Panc1 (cell line): ENCODE results near the gene PAX5. TPM values are rescaled to one million over a fixed set of nuclear protein-coding genes. Genes with fewer than 3 reads are reported as not detected.

ENCODE experiments used
- ATAC-seq: fragments of 200-7000 bp; cut with Tn5 transposase; 2 replicates; pipeline ENCODE4 v1.9.1; 2020; ENCODE audit warnings: mild to moderate bottlenecking, moderate library complexity
- BruUV-seq: library from RNA; stranded (reverse); fragments of 400-500 nt; replicated peaks from 2 replicates; lab custom pipeline; 2021; lab: Mats Ljungman, UMichigan
- CTCF ChIA-PET: fragments of 300-600 bp; sonication (Branson Sonifier 250); formaldehyde crosslinking; loops from one replicate; lab custom pipeline; 2022; ENCODE audit warnings: antibody characterized with exemption; lab: Charles Lee
- POLR2A ChIA-PET: fragments of 300-600 bp; sonication (Branson Sonifier 250); formaldehyde crosslinking; loops from one replicate; lab custom pipeline; 2022; ENCODE audit warnings: antibody characterized with exemption; lab: Charles Lee
- DNase-seq: peaks from one replicate; pipeline ENCODE4 v3.0.0-alpha.2; 2010; ENCODE audit warnings: low read depth, low spot score
- H3K27ac ChIP-seq: 2 replicates; pipeline ENCODE4 v1.5.1; 2011; ENCODE audit warnings: mild to moderate bottlenecking, low read length, inconsistent platforms
- H3K27me3 ChIP-seq: fragments of 200-500 bp; sonication (Bioruptor generic); 2 replicates; pipeline ENCODE4 v1.6.0; 2014; ENCODE audit warnings: low read length, inconsistent platforms; ENCODE audit not compliant: control insufficient read depth, insufficient read depth
- H3K36me3 ChIP-seq: fragments of 200-500 bp; sonication (Bioruptor generic); 2 replicates; pipeline ENCODE4 v1.5.1; 2014; ENCODE audit warnings: inconsistent platforms, mild to moderate bottlenecking, low read length, moderate library complexity; ENCODE audit not compliant: control insufficient read depth, insufficient read depth
- H3K4me1 ChIP-seq: 2 replicates; pipeline ENCODE4 v1.5.1; 2011; ENCODE audit warnings: inconsistent platforms, mild to moderate bottlenecking, low read length, moderate library complexity; ENCODE audit not compliant: control insufficient read depth, insufficient read depth
- H3K4me3 ChIP-seq, 2 experiments: 2 replicates each; pipeline ENCODE4 v1.5.1; 2011 to 2012; ENCODE audit warnings: low read depth in 2 of 2, low read length in 2 of 2, mild to moderate bottlenecking in 2 of 2, inconsistent platforms in 1 of 2, moderate library complexity in 1 of 2
- H3K9me3 ChIP-seq: fragments of 200-500 bp; sonication (Bioruptor generic); 2 replicates; pipeline ENCODE4 v1.5.1; 2014; ENCODE audit warnings: low read depth, mild to moderate bottlenecking, inconsistent platforms, low read length, moderate library complexity; ENCODE audit not compliant: control insufficient read depth, insufficient read depth
- CTCF ChIP-seq: fragments of 450-650 bp; IDR thresholded peaks from 2 replicates; pipeline ENCODE4 v1.5.1; 2017; ENCODE audit warnings: mild to moderate bottlenecking
- POLR2AphosphoS5 ChIP-seq: IDR thresholded peaks from 2 replicates; pipeline ENCODE4 v1.6.1; 2012; ENCODE audit warnings: mild to moderate bottlenecking, low read depth, low read length, moderate library complexity
- REST ChIP-seq, 2 experiments: IDR thresholded peaks; 2 replicates each; pipeline ENCODE4 v1.6.1; 2011 to 2012; ENCODE audit warnings: low read depth in 2 of 2, control low read depth in 1 of 2, low read length in 1 of 2, mild to moderate bottlenecking in 1 of 2, moderate library complexity in 1 of 2; ENCODE audit not compliant: insufficient read depth in 1 of 2
- SIN3A ChIP-seq: IDR thresholded peaks from 2 replicates; pipeline ENCODE4 v1.6.1; 2012; ENCODE audit warnings: low read depth, mild to moderate bottlenecking, low read length, moderate library complexity, borderline replicate concordance; ENCODE audit not compliant: insufficient read depth
- TCF7L2 ChIP-seq: IDR thresholded peaks from 2 replicates; pipeline ENCODE4 v1.6.1; 2011; ENCODE audit warnings: mild to moderate bottlenecking, low read depth, low read length, inconsistent platforms
- in situ Hi-C: cut with HindIII; loops from 2 replicates; pipeline ENCODE4 v1.10.0; 2016; ENCODE audit warnings: low sequenced_read_pairs, low pct_unique_long_range_greater_than_20kb
- intact Hi-C: fragments of 100-400 bp; cut with micrococcal nuclease; formaldehyde crosslinking; loops from one replicate; pipeline ENCODE4 v1.10.0; 2022; ENCODE audit not compliant: unreplicated experiment
- total RNA-seq: library from RNA; stranded (reverse); gene quantifications from one replicate; pipeline ENCODE4 v1.2.1, GENCODE V29; 2021; ENCODE audit not compliant: unreplicated experiment

The PAX5 gene
- total RNA-seq, 1 experiment from 2014 or later, result 0.39 TPM

- CTCF ChIA-PET, result interaction anchor here (0.7 kb wide), 1 partner anchor 27 kb away, joined by 3 read pairs; no protein-coding TSS in a partner anchor
- H3K4me1 ChIP-seq, result no peaks in the 10 kb centered on the region
- no peak overlapping the region for H3K27ac ChIP-seq
- in situ Hi-C loops, result no loop called here
- BruUV-seq, result no TSS peak
- peaks cover 9% of the 10 kb centered on the region; the same call in 1 of the 2 replicates for H3K27me3 ChIP-seq
- ATAC-seq (no peak), DNase-seq (no peak)
- POLR2A ChIA-PET, result no interaction called here
- no peak overlapping the region for H3K4me3 ChIP-seq
- no peaks in the 10 kb centered on the region for H3K9me3 ChIP-seq
- intact Hi-C loops, result no loop called here
- no peaks in the 10 kb centered on the region for H3K36me3 ChIP-seq
- TF ChIP-seq SIN3A, result no peak
- TF ChIP-seq TCF7L2, result no peak
- no peak for TF ChIP-seq POLR2AphosphoS5
- no peak for TF ChIP-seq CTCF
- no peak for TF ChIP-seq REST (IDR thresholded peaks at IDR 0.05; ENCODE audit: insufficient read depth in 1 of 2, low read depth in 2 of 2, low read length in 1 of 2)
Observed at GRCh38 chr9:36839131-36839885, 194.8 kb downstream of the PAX5 start.

- ChIA-PET CTCF (no interaction called here), POLR2A (no interaction called here)
- BruUV-seq, result no TSS peak
- TF ChIP-seq TCF7L2 (no peak), SIN3A (no peak), CTCF (no peak), REST (IDR thresholded peaks at IDR 0.05; ENCODE audit: insufficient read depth in 1 of 2, low read depth in 2 of 2, low read length in 1 of 2) (no peak), POLR2AphosphoS5 (no peak)
- intact Hi-C loops (no loop called here), in situ Hi-C loops (no loop called here)
- Histone ChIP-seq H3K9me3 (no peaks in the 10 kb centered on the region), H3K4me3 (no peak overlapping the region), H3K4me1 (no peaks in the 10 kb centered on the region), H3K27ac (no peak overlapping the region), H3K27me3 (peaks cover 9% of the 10 kb centered on the region; the same call in 1 of the 2 replicates), H3K36me3 (no peaks in the 10 kb centered on the region)
- no peak for ATAC-seq
- no peak for DNase-seq
Observed at GRCh38 chr9:36837431-36838405, 196.3 kb downstream of the PAX5 start.
